GM18873 (cell line): Measurements from ENCODE around the gene FAM193B.
A peak's percentile ranks its signal among the peaks of the same experiment; 100 is the strongest.

Source experiments
- ATAC-seq: cut with Tn5 transposase; IDR thresholded peaks from one replicate; pipeline ENCODE4 v1.9.1; 2021; ENCODE audit warnings: mild to moderate bottlenecking, moderate library complexity, moderate number of reproducible peaks; ENCODE audit not compliant: unreplicated experiment, low FRiP score

FAM193B gene

GRCh38 chr5:177503351-177504085 is 50.8 kb downstream of the FAM193B start:
- no peak for ATAC-seq

GRCh38 chr5:177502886-177503285 is 51.5 kb downstream of the FAM193B start:
- no peak for ATAC-seq

GRCh38 chr5:177501874-177502678 is 52.3 kb downstream of the FAM193B start:
- no peak for ATAC-seq

- ATAC-seq = no peak
These were observed 53.5 kb downstream of the FAM193B start for GRCh38 chr5:177500685-177501522.

GRCh38 chr5:177499842-177500241 is 54.5 kb downstream of the FAM193B start:
- no peak for ATAC-seq

GRCh38 chr5:177498013-177498787 is 56.2 kb downstream of the FAM193B start:
- ATAC-seq = no peak

- peak; percentile 62 for ATAC-seq
These were observed 56.9 kb downstream of the FAM193B start, which contains the start of gene PDLIM7 for GRCh38 chr5:177497292-177498012. Gene PDLIM7, minus strand, starts transcription at chr5:177497604. Its CDS starts 1,092 bp downstream, at chr5:177496512.

GRCh38 chr5:177496727-177497291 is 57.6 kb downstream of the FAM193B start:
- ATAC-seq = no peak

GRCh38 chr5:177496070-177496726 is 58.2 kb downstream of the FAM193B start:
- ATAC-seq = no peak

GRCh38 chr5:177495243-177496060 is 58.9 kb downstream of the FAM193B start:
- no peak for ATAC-seq

GRCh38 chr5:177494346-177495195 is 59.8 kb downstream of the FAM193B start:
- ATAC-seq = no peak

GRCh38 chr5:177493795-177494345 is 60.5 kb downstream of the FAM193B start:
- no peak for ATAC-seq

- ATAC-seq = no peak
These were observed 61.5 kb downstream of the FAM193B start for GRCh38 chr5:177492841-177493240.

GRCh38 chr5:177491983-177492746 is 62.2 kb downstream of the FAM193B start:
- no peak for ATAC-seq

GRCh38 chr5:177491429-177491945 is 62.9 kb downstream of the FAM193B start:
- no peak for ATAC-seq
